HepG2 (cell line): Measurements from ENCODE around the gene RMRP.

Experiments used
- POLR2A ChIP-seq, 2 experiments: IDR thresholded peaks; 2 replicates each; pipeline ENCODE4 v1.6.1; 2011; ENCODE audit warnings: low read depth in 2 of 2, low read length in 2 of 2, mild to moderate bottlenecking in 1 of 2, moderate library complexity in 1 of 2; ENCODE audit not compliant: insufficient read depth in 1 of 2
- TFAP4 ChIP-seq: sonication (generic); IDR thresholded peaks from 2 replicates; pipeline ENCODE4 v1.6.1; 2016; ENCODE audit warnings: low read depth, borderline replicate concordance

GRCh38 chr9:35702696-35703095 is 44.9 kb upstream of the RMRP start:
- TF ChIP-seq TFAP4 (no peak), POLR2A (IDR thresholded peaks at IDR 0.05; ENCODE audit: insufficient read depth in 1 of 2, low read depth in 2 of 2, low read length in 2 of 2) (no peak)
